ENCODE results near the gene GABBR2.

- TF ChIP-seq GATA3 (IDR thresholded peaks at IDR 0.05; ENCODE audit: low read depth, low read length) (no peak), GATA2 (IDR thresholded peaks at IDR 0.05; ENCODE audit: low read depth, low read length) (no peak)
Measured at GRCh38 chr9:98315067-98315453, 393.7 kb downstream of the GABBR2 start.
